ENCODE results near the gene CENPF. TPM values are rescaled to one million over a fixed set of nuclear protein-coding genes. Genes with fewer than 3 reads are reported as not detected.

Gene CENPF
- total and polyA plus RNA-seq, 9 of the 15 experiments (the other 6 are each of a cell fraction or from before 2014, with no cell fraction given): 50.6 to 180 (median 98.3) TPM

GRCh38 chr1:214565310-214565709 lies 37.7 kb upstream of the CENPF start:
- peaks cover 3 to 15% of the 10 kb centered on the region in 2 experiments; a peak in 3 of 5 replicates for H3K27me3 ChIP-seq (ENCODE audit: control insufficient read depth in 2 of 2, insufficient read depth in 2 of 2, low read length in 2 of 2)
- no peak overlapping the region for H3K4me2 ChIP-seq (ENCODE audit: insufficient read depth, low read length)
- no peaks in the 10 kb centered on the region for H3K9me1 ChIP-seq (ENCODE audit: control insufficient read depth, insufficient read depth, low read length)
- ChIA-PET POLR2A (interaction anchor here (1.2 kb wide), 1 partner anchor 9 kb away, joined by 4 read pairs; no protein-coding TSS in a partner anchor), CTCF (ENCODE audit: low intra/inter-chr PET ratio) (no interaction called here)
- no TSS peak for BruUV-seq (replicated peaks)
- no peak overlapping the region for H3K4me3 ChIP-seq
- no peak for ATAC-seq
- DNase-seq (ENCODE audit: extremely low read depth in 1 of 4, low spot score in 3 of 4): no peak
- no peaks in the 10 kb centered on the region for H3K36me3 ChIP-seq (ENCODE audit: control insufficient read depth, insufficient read depth, low read length)
- H3K9ac ChIP-seq (ENCODE audit: insufficient read depth in 1 of 2, low read depth in 2 of 2, low read length in 2 of 2): no peak overlapping the region
- H3K9me3 ChIP-seq (replicated peaks; ENCODE audit: control insufficient read depth, insufficient read depth, low read depth, low read length): no peaks in the 10 kb centered on the region
- TF ChIP-seq NCOR1 (IDR thresholded peaks at IDR 0.05) (no peak), MCM3 (IDR thresholded peaks at IDR 0.05) (no peak), TOE1 (IDR thresholded peaks at IDR 0.05; ENCODE audit: borderline replicate concordance) (no peak), TOE1 (CRISPR knock-in tag; IDR thresholded peaks at IDR 0.05; ENCODE audit: borderline replicate concordance, low read depth) (no peak), MECOM (CRISPR knock-in tag; IDR thresholded peaks at IDR 0.05) (no peak), ZNF277 (CRISPR knock-in tag; IDR thresholded peaks at IDR 0.05; ENCODE audit: borderline replicate concordance) (no peak), ELF1 (tag; IDR thresholded peaks at IDR 0.05) (no peak), FOXA3 (CRISPR knock-in tag; conservative IDR thresholded peaks at IDR 0.05 in 1 of 2, IDR thresholded peaks at IDR 0.05 in 1 of 2) (no peak), TCF15 (CRISPR knock-in tag; IDR thresholded peaks at IDR 0.05) (no peak), ILK (tag; IDR thresholded peaks at IDR 0.05; ENCODE audit: borderline replicate concordance, low read depth) (no peak), SIN3A (IDR thresholded peaks at IDR 0.05; ENCODE audit: borderline replicate concordance in 2 of 2, control insufficient read depth in 1 of 2, low read depth in 2 of 2, low read length in 2 of 2) (no peak), ATF3 (IDR thresholded peaks at IDR 0.05) (no peak), ATF3 (CRISPR knock-in tag; conservative IDR thresholded peaks at IDR 0.05) (no peak)
- intact Hi-C loops (cut with micrococcal nuclease): no loop called here
- H3K27ac ChIP-seq (ENCODE audit: extremely low read depth, low read depth, low read length): no peak overlapping the region
- no peak for FAIRE-seq
- 0% methylated on average over 1 of the region's 1 CpG for WGBS (ENCODE audit: insufficient coverage, low coverage, missing lambda C conversion rate)
- H3K79me2 ChIP-seq (ENCODE audit: control insufficient read depth, insufficient read depth, low read length): no peaks in the 10 kb centered on the region
- no peaks in the 10 kb centered on the region for H4K20me1 ChIP-seq (replicated peaks; ENCODE audit: control insufficient read depth, insufficient read depth, low read length)
- no peak overlapping the region for H2AFZ ChIP-seq (ENCODE audit: low read depth, low read length)
- H3K4me1 ChIP-seq (replicated peaks in 1 of 2; ENCODE audit: control insufficient read depth in 2 of 2, insufficient read depth in 2 of 2, low read length in 2 of 2): no peaks in the 10 kb centered on the region
- in situ Hi-C loops (cut with MboI): no loop called here
